SK-N-SH (cell line): Measurements from ENCODE around the gene ITGAV. TPM values are rescaled to one million over a fixed set of nuclear protein-coding genes. Genes with fewer than 3 reads are reported as not detected.

Experiments
- CTCF ChIA-PET: fragments of 300-600, 350-600 bp; formaldehyde crosslinking; extraction: SDS; loops from one replicate; lab custom pipeline; 2021; lab: Yijun Ruan, JAX
- POLR2A ChIA-PET: fragments of 350-600 bp; sonication (Branson Sonifier 250); formaldehyde crosslinking; extraction: SDS; loops from one replicate; lab custom pipeline; 2020; ENCODE audit warnings: antibody characterized with exemption, inconsistent platforms; lab: Yijun Ruan, JAX
- DNase-seq: peaks from one replicate; pipeline ENCODE4 v3.0.0; 2012
- H2AFZ ChIP-seq: fragments of 200-600 bp; sonication (generic); 2 replicates; pipeline ENCODE4 v1.8.1; 2016; ENCODE audit warnings: antibody characterized with exemption, mild to moderate bottlenecking, low read depth
- H3F3A ChIP-seq: fragments of 200-600 bp; sonication (generic); replicated peaks from 2 replicates; pipeline ENCODE3; 2016; ENCODE audit warnings: antibody characterized with exemption, mild to moderate bottlenecking; ENCODE audit not compliant: insufficient read depth
- H3K27ac ChIP-seq, 2 experiments: fragments of 200-500 bp in 1 of 2; fragments of 200-600 bp in 1 of 2; sonication (Bioruptor generic) in 1 of 2; sonication (generic), shearing (Covaris generic) in 1 of 2; 2 replicates each; pipeline versions ENCODE4 v1.5.1 to v1.6.1; 2014 to 2016; ENCODE audit warnings: low read depth in 2 of 2, inconsistent platforms in 1 of 2, low read length in 1 of 2, mild to moderate bottlenecking in 1 of 2, mixed read lengths in 1 of 2
- H3K27me3 ChIP-seq: fragments of 200-600 bp; sonication (generic), shearing (Covaris generic); 2 replicates; pipeline ENCODE4 v1.6.1; 2016; ENCODE audit warnings: mixed run types; ENCODE audit not compliant: insufficient read depth
- H3K36me3 ChIP-seq, 2 experiments: fragments of 200-500 bp in 1 of 2; fragments of 200-600 bp in 1 of 2; sonication (Bioruptor generic) in 1 of 2; sonication (generic) in 1 of 2; replicated peaks in 1 of 2; 2 replicates each; pipeline versions ENCODE3 to v1.5.1; 2014 to 2016; ENCODE audit warnings: low read length in 1 of 2, mild to moderate bottlenecking in 1 of 2; ENCODE audit not compliant: insufficient read depth in 2 of 2, control insufficient read depth in 1 of 2
- H3K4me1 ChIP-seq, 2 experiments: fragments of 200-500 bp in 1 of 2; fragments of 200-600 bp in 1 of 2; sonication (Bioruptor generic) in 1 of 2; sonication (generic), shearing (Covaris generic) in 1 of 2; 2 replicates each; pipeline versions ENCODE4 v1.5.1 to v1.6.1; 2014 to 2016; ENCODE audit warnings: low read depth in 1 of 2, low read length in 1 of 2, mixed run types in 1 of 2; ENCODE audit not compliant: insufficient read depth in 2 of 2, control insufficient read depth in 1 of 2
- H3K4me2 ChIP-seq: fragments of 200-600 bp; sonication (generic), shearing (Covaris generic); 2 replicates; pipeline ENCODE4 v1.6.1; 2017; ENCODE audit warnings: mixed run types
- H3K4me3 ChIP-seq, 2 experiments: fragments of 200-500 bp in 1 of 2; fragments of 200-600 bp in 1 of 2; sonication (Bioruptor generic) in 1 of 2; sonication (generic), shearing (Covaris generic) in 1 of 2; 2 replicates each; pipeline versions ENCODE4 v1.5.1 to v1.8.1; 2014 to 2016; ENCODE audit warnings: low read depth in 2 of 2, inconsistent platforms in 1 of 2, low read length in 1 of 2, mild to moderate bottlenecking in 1 of 2, mixed read lengths in 1 of 2, moderate library complexity in 1 of 2
- H3K79me2 ChIP-seq: fragments of 200-600 bp; sonication (generic); 2 replicates; pipeline ENCODE4 v1.8.1; 2017; ENCODE audit warnings: mild to moderate bottlenecking; ENCODE audit not compliant: insufficient read depth
- H3K9ac ChIP-seq: fragments of 200-600 bp; sonication (generic); 2 replicates; pipeline ENCODE4 v1.6.1; 2017; ENCODE audit warnings: mixed run types
- H3K9me2 ChIP-seq: fragments of 200-600 bp; sonication (generic); 2 replicates; pipeline ENCODE4 v1.6.1; 2017; ENCODE audit warnings: mixed run types
- H3K9me3 ChIP-seq: fragments of 200-600 bp; sonication (generic); 2 replicates; pipeline ENCODE4 v1.6.1; 2017; ENCODE audit warnings: mixed run types, mild to moderate bottlenecking, moderate library complexity
- H4K20me1 ChIP-seq: fragments of 200-600 bp; sonication (generic); 2 replicates; pipeline ENCODE4 v1.6.1; 2017; ENCODE audit warnings: mild to moderate bottlenecking, mixed run types; ENCODE audit not compliant: insufficient read depth
- CTCF ChIP-seq: fragments of 200-600 bp; sonication (generic); IDR thresholded peaks from 2 replicates; pipeline ENCODE4 v1.6.1; 2017; ENCODE audit warnings: antibody characterized with exemption, mild to moderate bottlenecking, moderate library complexity
- FOSL2 ChIP-seq: IDR thresholded peaks from 2 replicates; pipeline ENCODE4 v1.4.0; 2012; ENCODE audit warnings: low read depth, mild to moderate bottlenecking, moderate library complexity, borderline replicate concordance
- FOXM1 ChIP-seq: IDR thresholded peaks from 2 replicates; pipeline ENCODE4 v1.4.0; 2012; ENCODE audit warnings: low read depth, mild to moderate bottlenecking
- GATA2 ChIP-seq: sonication (generic); formaldehyde crosslinking; IDR thresholded peaks from 2 replicates; pipeline ENCODE4 v1.5.0; 2020; ENCODE audit warnings: mild to moderate bottlenecking, missing genetic modification reagents
- NFIC ChIP-seq: IDR thresholded peaks from 2 replicates; pipeline ENCODE4 v1.4.0; 2012; ENCODE audit warnings: borderline replicate concordance
- POLR2AphosphoS5 ChIP-seq: IDR thresholded peaks from 2 replicates; pipeline ENCODE4 v1.6.1; 2012; ENCODE audit warnings: low read depth, low read length
- SIN3A ChIP-seq: IDR thresholded peaks from 2 replicates; pipeline ENCODE4 v1.6.1; 2012; ENCODE audit warnings: low read depth, mild to moderate bottlenecking, low read length, moderate library complexity, borderline replicate concordance
- SMC3 ChIP-seq: IDR thresholded peaks from 2 replicates; pipeline ENCODE4 v1.6.1; 2012; ENCODE audit warnings: low read depth, low read length, improper control_type of control experiment
- TAF1 ChIP-seq: IDR thresholded peaks from 2 replicates; pipeline ENCODE4 v1.6.1; 2012; ENCODE audit warnings: low read depth, mild to moderate bottlenecking, low read length, moderate library complexity, borderline replicate concordance
- TCF12 ChIP-seq: IDR thresholded peaks from 2 replicates; pipeline ENCODE4 v1.4.0; 2012
- TEAD4 ChIP-seq: IDR thresholded peaks from 2 replicates; pipeline ENCODE4 v1.4.0; 2012; ENCODE audit warnings: mild to moderate bottlenecking, borderline replicate concordance; ENCODE audit not compliant: insufficient read depth
- USF1 ChIP-seq: IDR thresholded peaks from 2 replicates; pipeline ENCODE4 v1.4.0; 2012; ENCODE audit warnings: low read depth, borderline replicate concordance
- WGBS: methylation state at CpG from one replicate; pipeline ENCODE4 v1.1.6; 2017; ENCODE audit warnings: low lambda C conversion rate; 5-methylcytosine and 5-hydroxymethylcytosine counted together
- polyA plus RNA-seq, 3 experiments: library from polyadenylated mRNA; depleted of rRNA; stranded (reverse); fragments of >200 nt; gene quantifications; 2 replicates each; pipeline ENCODE4 v1.2.3, GENCODE V29; 2012
- TF ChIP-seq, protein P1 (sequence below): IDR thresholded peaks from 2 replicates; pipeline ENCODE4 v1.6.1; 2012; ENCODE audit warnings: mild to moderate bottlenecking, low read depth, low read length, moderate library complexity
- TF ChIP-seq, protein P2 (sequence below): IDR thresholded peaks from 2 replicates; pipeline ENCODE4 v1.4.0; 2012; ENCODE audit warnings: low read depth, borderline replicate concordance

The ITGAV gene
- polyA plus RNA-seq, 1 of the 3 experiments (the other 2 are of a cell fraction) = 24.3 TPM

DNA sequence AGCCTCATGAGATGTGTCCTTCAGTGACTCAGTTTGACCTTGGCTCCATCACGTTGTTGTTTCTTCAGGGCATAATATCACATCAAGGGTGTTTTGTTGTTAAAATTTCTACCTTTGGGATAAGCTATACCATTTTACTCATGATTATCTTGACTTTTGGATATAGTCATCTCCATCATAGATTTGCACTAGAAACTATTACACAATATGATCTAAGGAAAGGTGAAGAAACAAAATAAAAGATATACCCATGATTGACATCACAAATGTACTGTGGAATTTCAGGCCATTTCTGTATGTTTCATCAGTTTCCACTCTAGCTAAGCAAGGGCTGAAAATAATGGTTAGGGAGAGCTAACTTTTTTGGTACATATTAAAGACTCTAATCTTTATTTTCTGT lies 79.3 kb downstream of the ITGAV start (continued):
- TF ChIP-seq, protein P1, sequence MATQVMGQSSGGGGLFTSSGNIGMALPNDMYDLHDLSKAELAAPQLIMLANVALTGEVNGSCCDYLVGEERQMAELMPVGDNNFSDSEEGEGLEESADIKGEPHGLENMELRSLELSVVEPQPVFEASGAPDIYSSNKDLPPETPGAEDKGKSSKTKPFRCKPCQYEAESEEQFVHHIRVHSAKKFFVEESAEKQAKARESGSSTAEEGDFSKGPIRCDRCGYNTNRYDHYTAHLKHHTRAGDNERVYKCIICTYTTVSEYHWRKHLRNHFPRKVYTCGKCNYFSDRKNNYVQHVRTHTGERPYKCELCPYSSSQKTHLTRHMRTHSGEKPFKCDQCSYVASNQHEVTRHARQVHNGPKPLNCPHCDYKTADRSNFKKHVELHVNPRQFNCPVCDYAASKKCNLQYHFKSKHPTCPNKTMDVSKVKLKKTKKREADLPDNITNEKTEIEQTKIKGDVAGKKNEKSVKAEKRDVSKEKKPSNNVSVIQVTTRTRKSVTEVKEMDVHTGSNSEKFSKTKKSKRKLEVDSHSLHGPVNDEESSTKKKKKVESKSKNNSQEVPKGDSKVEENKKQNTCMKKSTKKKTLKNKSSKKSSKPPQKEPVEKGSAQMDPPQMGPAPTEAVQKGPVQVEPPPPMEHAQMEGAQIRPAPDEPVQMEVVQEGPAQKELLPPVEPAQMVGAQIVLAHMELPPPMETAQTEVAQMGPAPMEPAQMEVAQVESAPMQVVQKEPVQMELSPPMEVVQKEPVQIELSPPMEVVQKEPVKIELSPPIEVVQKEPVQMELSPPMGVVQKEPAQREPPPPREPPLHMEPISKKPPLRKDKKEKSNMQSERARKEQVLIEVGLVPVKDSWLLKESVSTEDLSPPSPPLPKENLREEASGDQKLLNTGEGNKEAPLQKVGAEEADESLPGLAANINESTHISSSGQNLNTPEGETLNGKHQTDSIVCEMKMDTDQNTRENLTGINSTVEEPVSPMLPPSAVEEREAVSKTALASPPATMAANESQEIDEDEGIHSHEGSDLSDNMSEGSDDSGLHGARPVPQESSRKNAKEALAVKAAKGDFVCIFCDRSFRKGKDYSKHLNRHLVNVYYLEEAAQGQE = no peak

DNA sequence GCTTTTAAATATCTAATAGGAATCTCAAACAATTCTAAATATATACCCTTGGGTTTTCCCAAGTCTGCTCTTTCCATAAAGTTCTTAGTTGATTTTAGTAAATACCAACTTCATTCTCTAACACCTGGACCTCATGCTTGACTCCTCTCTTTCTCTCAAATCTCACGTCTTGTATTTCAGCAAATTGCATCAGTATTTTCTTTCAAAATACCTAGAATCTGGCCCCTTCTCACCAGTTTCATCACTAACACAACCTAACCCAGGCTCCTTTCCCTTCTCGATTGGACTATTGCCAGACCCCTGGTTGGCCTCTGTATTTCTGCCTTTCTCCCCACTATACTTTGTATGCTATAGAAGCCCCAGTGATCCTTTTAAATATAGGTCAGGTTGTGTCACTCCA lies 81.0 kb downstream of the ITGAV start:
- 95% methylated on average over 2 of the region's 2 CpGs for WGBS
- Histone ChIP-seq H3K36me3 (peaks cover 78 to 97% of the 10 kb centered on the region in 2 experiments), H3K9me3 (no peaks in the 10 kb centered on the region), H3F3A (peaks cover 7% of the 10 kb centered on the region), H4K20me1 (no peaks in the 10 kb centered on the region; the same call in 1 of the 2 replicates), H3K27me3 (no peaks in the 10 kb centered on the region), H3K4me3 (no peak overlapping the region), H3K4me2 (no peak overlapping the region), H3K4me1 (no peaks in the 10 kb centered on the region), H3K79me2 (no peaks in the 10 kb centered on the region), H3K9ac (no peak overlapping the region), H2AFZ (no peak overlapping the region), H3K27ac (no peak overlapping the region), H3K9me2 (no peaks in the 10 kb centered on the region)
- ChIA-PET CTCF (interaction anchor here (2.7 kb wide), 1 partner anchor 29 kb away, joined by 13 read pairs; no protein-coding TSS in a partner anchor), POLR2A (no interaction called here)
- no peak for TF ChIP-seq TAF1
- TF ChIP-seq FOXM1 = no peak
- no peak for TF ChIP-seq FOSL2
- TF ChIP-seq TCF12 = no peak
- no peak for TF ChIP-seq CTCF
- TF ChIP-seq NFIC = no peak
- no peak for TF ChIP-seq POLR2AphosphoS5
- no peak for TF ChIP-seq TEAD4
- TF ChIP-seq, protein P2, sequence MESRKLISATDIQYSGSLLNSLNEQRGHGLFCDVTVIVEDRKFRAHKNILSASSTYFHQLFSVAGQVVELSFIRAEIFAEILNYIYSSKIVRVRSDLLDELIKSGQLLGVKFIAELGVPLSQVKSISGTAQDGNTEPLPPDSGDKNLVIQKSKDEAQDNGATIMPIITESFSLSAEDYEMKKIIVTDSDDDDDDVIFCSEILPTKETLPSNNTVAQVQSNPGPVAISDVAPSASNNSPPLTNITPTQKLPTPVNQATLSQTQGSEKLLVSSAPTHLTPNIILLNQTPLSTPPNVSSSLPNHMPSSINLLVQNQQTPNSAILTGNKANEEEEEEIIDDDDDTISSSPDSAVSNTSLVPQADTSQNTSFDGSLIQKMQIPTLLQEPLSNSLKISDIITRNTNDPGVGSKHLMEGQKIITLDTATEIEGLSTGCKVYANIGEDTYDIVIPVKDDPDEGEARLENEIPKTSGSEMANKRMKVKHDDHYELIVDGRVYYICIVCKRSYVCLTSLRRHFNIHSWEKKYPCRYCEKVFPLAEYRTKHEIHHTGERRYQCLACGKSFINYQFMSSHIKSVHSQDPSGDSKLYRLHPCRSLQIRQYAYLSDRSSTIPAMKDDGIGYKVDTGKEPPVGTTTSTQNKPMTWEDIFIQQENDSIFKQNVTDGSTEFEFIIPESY = no peak
- TF ChIP-seq SIN3A = no peak
- TF ChIP-seq USF1 = no peak
- TF ChIP-seq SMC3 = no peak
- no peak for TF ChIP-seq GATA2 (CRISPR knock-in tag)
- no peak for DNase-seq
